ENCODE results near the gene ATAD5. TPM values are rescaled to one million over a fixed set of nuclear protein-coding genes. Genes with fewer than 3 reads are reported as not detected.

ATAD5 gene
- total RNA-seq, 1 donor from 2014 or later, result 36.2 TPM

DNA sequence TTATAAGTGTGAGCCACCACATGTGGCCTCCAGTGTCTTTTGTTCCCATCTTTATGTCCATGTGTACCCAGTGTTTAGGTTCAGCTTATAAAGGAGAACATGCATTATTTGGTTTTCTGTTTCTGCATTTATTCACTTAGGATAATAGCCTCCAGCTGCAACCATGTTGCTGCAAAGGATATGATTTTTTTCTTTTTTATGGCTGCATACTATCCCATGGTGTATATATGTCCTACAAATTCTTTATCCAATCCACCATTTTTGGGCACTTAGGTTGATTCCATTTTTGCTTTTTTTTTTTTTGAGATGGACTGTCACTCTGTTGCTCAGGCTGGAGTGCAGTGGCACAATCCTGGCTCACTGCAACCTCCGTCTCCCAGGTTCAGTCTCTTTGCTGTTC is 32.9 kb downstream of the ATAD5 start:
- TF ChIP-seq EZH2phosphoT487 (IDR thresholded peaks at IDR 0.05) (no peak), EZH2 (IDR thresholded peaks at IDR 0.05) (no peak)
- TF ChIP-seq, protein P1, sequence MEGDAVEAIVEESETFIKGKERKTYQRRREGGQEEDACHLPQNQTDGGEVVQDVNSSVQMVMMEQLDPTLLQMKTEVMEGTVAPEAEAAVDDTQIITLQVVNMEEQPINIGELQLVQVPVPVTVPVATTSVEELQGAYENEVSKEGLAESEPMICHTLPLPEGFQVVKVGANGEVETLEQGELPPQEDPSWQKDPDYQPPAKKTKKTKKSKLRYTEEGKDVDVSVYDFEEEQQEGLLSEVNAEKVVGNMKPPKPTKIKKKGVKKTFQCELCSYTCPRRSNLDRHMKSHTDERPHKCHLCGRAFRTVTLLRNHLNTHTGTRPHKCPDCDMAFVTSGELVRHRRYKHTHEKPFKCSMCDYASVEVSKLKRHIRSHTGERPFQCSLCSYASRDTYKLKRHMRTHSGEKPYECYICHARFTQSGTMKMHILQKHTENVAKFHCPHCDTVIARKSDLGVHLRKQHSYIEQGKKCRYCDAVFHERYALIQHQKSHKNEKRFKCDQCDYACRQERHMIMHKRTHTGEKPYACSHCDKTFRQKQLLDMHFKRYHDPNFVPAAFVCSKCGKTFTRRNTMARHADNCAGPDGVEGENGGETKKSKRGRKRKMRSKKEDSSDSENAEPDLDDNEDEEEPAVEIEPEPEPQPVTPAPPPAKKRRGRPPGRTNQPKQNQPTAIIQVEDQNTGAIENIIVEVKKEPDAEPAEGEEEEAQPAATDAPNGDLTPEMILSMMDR (IDR thresholded peaks at IDR 0.05), result no peak
- Mint-ChIP-seq H3K4me3 (no peak overlapping the region), H3K4me1 (no peaks in the 10 kb centered on the region), H3K27ac (no peak overlapping the region), H3K9me3 (no peaks in the 10 kb centered on the region), H3K36me3 (peaks cover 24% of the 10 kb centered on the region), H3K27me3 (ENCODE audit: insufficient read depth, low read depth) (no peaks in the 10 kb centered on the region)
- Histone ChIP-seq H3K9ac (no peak overlapping the region), H4K20me1 (ENCODE audit: low read depth) (no peaks in the 10 kb centered on the region), H3K79me2 (ENCODE audit: low read depth) (no peaks in the 10 kb centered on the region), H3F3A (ENCODE audit: low read depth) (no peaks in the 10 kb centered on the region), H2AFZ (replicated peaks) (no peak overlapping the region), H3K4me3 (no peak overlapping the region), H3K27me3 (no peaks in the 10 kb centered on the region), H3K4me1 (no peaks in the 10 kb centered on the region), H3K4me2 (no peak overlapping the region), H3K36me3 (peaks cover 29% of the 10 kb centered on the region), H3K27ac (no peak overlapping the region), H3K9me3 (ENCODE audit: low read depth) (no peaks in the 10 kb centered on the region)
- DNase-seq (ENCODE audit: low spot score), result no peak

DNA sequence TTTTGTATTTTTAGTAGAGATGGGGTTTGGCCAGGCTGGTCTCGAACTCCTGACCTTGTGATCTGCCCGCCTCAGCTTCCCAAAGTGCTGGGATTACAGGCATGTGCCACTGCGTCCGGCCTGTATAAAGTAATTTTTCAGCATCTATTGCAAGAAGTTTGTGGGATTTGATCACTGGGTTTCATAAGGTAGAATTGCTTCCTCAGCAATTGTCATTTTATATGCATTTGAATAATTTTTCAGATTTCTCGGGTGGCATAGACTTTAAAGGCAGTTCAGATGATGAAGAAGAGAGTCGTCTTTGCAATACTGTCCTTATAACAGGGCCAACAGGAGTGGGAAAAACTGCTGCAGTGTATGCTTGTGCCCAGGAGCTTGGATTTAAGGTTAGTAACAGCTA is 37.2 kb downstream of the ATAD5 start:
- Histone ChIP-seq H3K27me3 (no peaks in the 10 kb centered on the region), H3K9me3 (ENCODE audit: low read depth) (no peaks in the 10 kb centered on the region), H3K36me3 (peaks cover 29% of the 10 kb centered on the region), H2AFZ (replicated peaks) (no peak overlapping the region), H3K79me2 (ENCODE audit: low read depth) (no peaks in the 10 kb centered on the region), H3K4me2 (no peak overlapping the region), H3K4me3 (no peak overlapping the region), H3K27ac (no peak overlapping the region), H3K4me1 (no peaks in the 10 kb centered on the region), H4K20me1 (ENCODE audit: low read depth) (no peaks in the 10 kb centered on the region), H3F3A (ENCODE audit: low read depth) (no peaks in the 10 kb centered on the region), H3K9ac (no peak overlapping the region)
- Mint-ChIP-seq H3K4me1 (no peaks in the 10 kb centered on the region), H3K27me3 (ENCODE audit: insufficient read depth, low read depth) (no peaks in the 10 kb centered on the region), H3K27ac (no peak overlapping the region), H3K36me3 (peaks cover 26% of the 10 kb centered on the region), H3K9me3 (no peaks in the 10 kb centered on the region), H3K4me3 (no peak overlapping the region)
- no peak for DNase-seq (ENCODE audit: low spot score)
- TF ChIP-seq, protein P1 (IDR thresholded peaks at IDR 0.05), result no peak
- TF ChIP-seq EZH2 (IDR thresholded peaks at IDR 0.05) (no peak), EZH2phosphoT487 (IDR thresholded peaks at IDR 0.05) (no peak)

DNA sequence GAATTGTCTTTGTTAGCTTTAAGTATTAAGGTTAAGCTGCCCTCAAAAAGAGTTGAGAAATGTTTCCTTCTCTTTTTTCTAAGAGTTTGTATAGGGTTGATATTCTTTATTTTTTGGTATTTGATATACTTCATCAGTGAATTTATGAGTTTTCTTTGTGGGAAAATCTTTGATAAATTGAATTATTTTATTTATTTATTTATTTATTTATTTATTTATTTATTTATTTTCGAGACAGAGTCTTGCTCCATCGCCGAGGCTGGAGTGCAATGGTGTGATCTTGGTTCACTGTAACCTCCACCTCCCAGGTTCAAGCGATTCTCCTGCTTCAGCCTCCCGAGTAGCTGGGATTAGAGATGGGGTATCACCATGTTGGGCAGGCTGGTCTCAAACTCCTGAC is 54.4 kb downstream of the ATAD5 start:
- Mint-ChIP-seq H3K9me3 (no peaks in the 10 kb centered on the region), H3K27me3 (ENCODE audit: insufficient read depth, low read depth) (no peaks in the 10 kb centered on the region), H3K4me3 (no peak overlapping the region), H3K36me3 (peaks cover 10% of the 10 kb centered on the region), H3K4me1 (no peaks in the 10 kb centered on the region), H3K27ac (no peak overlapping the region)
- Histone ChIP-seq H3K4me2 (no peak overlapping the region), H3F3A (ENCODE audit: low read depth) (no peaks in the 10 kb centered on the region), H2AFZ (replicated peaks) (no peak overlapping the region), H3K27ac (no peak overlapping the region), H3K4me3 (no peak overlapping the region), H4K20me1 (ENCODE audit: low read depth) (no peaks in the 10 kb centered on the region), H3K27me3 (no peaks in the 10 kb centered on the region), H3K4me1 (no peaks in the 10 kb centered on the region), H3K9me3 (ENCODE audit: low read depth) (no peaks in the 10 kb centered on the region), H3K36me3 (peaks cover 7% of the 10 kb centered on the region), H3K9ac (no peak overlapping the region), H3K79me2 (ENCODE audit: low read depth) (no peaks in the 10 kb centered on the region)
- TF ChIP-seq EZH2 (IDR thresholded peaks at IDR 0.05) (no peak), EZH2phosphoT487 (IDR thresholded peaks at IDR 0.05) (no peak)
- TF ChIP-seq, protein P1 (IDR thresholded peaks at IDR 0.05), result no peak
- no peak for DNase-seq (ENCODE audit: low spot score)
